ENCODE data around the gene RHBDD1.

The RHBDD1 gene

GRCh38 chr2:226845386-226846116 lies 9.7 kb downstream of the RHBDD1 start:
- no peak for DNase-seq (ENCODE audit: low read depth)

GRCh38 chr2:226847090-226847489 lies 11.2 kb downstream of the RHBDD1 start:
- no peak for DNase-seq (ENCODE audit: low read depth)

- DNase-seq (ENCODE audit: low read depth): no peak
Measured at GRCh38 chr2:226847511-226847910, 11.7 kb downstream of the RHBDD1 start.

- DNase-seq (ENCODE audit: low read depth): no peak
Measured at GRCh38 chr2:226849349-226849748, 13.5 kb downstream of the RHBDD1 start.

GRCh38 chr2:226850024-226850423 lies 14.2 kb downstream of the RHBDD1 start:
- no peak for DNase-seq (ENCODE audit: low read depth)

GRCh38 chr2:226855787-226856186 lies 19.9 kb downstream of the RHBDD1 start:
- no peak for DNase-seq (ENCODE audit: low read depth)

- no peak for DNase-seq (ENCODE audit: low read depth)
Measured at GRCh38 chr2:226860087-226860486, 24.2 kb downstream of the RHBDD1 start.

GRCh38 chr2:226862623-226863022 lies 26.8 kb downstream of the RHBDD1 start:
- no peak for DNase-seq (ENCODE audit: low read depth)

GRCh38 chr2:226865273-226865672 lies 29.4 kb downstream of the RHBDD1 start:
- DNase-seq (ENCODE audit: low read depth): no peak

GRCh38 chr2:226865710-226866109 lies 29.9 kb downstream of the RHBDD1 start:
- no peak for DNase-seq (ENCODE audit: low read depth)

GRCh38 chr2:226868331-226869162 lies 32.7 kb downstream of the RHBDD1 start:
- no peak for DNase-seq (ENCODE audit: low read depth)

GRCh38 chr2:226869371-226869770 lies 33.5 kb downstream of the RHBDD1 start:
- no peak for DNase-seq (ENCODE audit: low read depth)

GRCh38 chr2:226873051-226873620 lies 37.3 kb downstream of the RHBDD1 start:
- DNase-seq (ENCODE audit: low read depth): no peak

- DNase-seq (ENCODE audit: low read depth): no peak
Measured at GRCh38 chr2:226873826-226874225, 38.0 kb downstream of the RHBDD1 start.

GRCh38 chr2:226874749-226875148 lies 38.9 kb downstream of the RHBDD1 start:
- DNase-seq (ENCODE audit: low read depth): no peak

- DNase-seq (ENCODE audit: low read depth): no peak
Measured at GRCh38 chr2:226875438-226876225, 39.8 kb downstream of the RHBDD1 start.

GRCh38 chr2:226877491-226877890 lies 41.6 kb downstream of the RHBDD1 start:
- no peak for DNase-seq (ENCODE audit: low read depth)

GRCh38 chr2:226881287-226881686 lies 45.4 kb downstream of the RHBDD1 start:
- no peak for DNase-seq (ENCODE audit: low read depth)

GRCh38 chr2:226882606-226883005 lies 46.8 kb downstream of the RHBDD1 start:
- DNase-seq (ENCODE audit: low read depth): no peak

GRCh38 chr2:226883296-226883795 lies 47.5 kb downstream of the RHBDD1 start:
- no peak for DNase-seq (ENCODE audit: low read depth)

GRCh38 chr2:226884166-226884565 lies 48.3 kb downstream of the RHBDD1 start:
- DNase-seq (ENCODE audit: low read depth): no peak

Measured in T follicular helper cell (primary cell).